ENCODE data around the gene BRME1.
"Not testable (repeated sequence)": the region's sequence is repeated elsewhere in the genome, so short reads cannot be mapped to it uniquely, and the experiment has no call there.

The BRME1 gene

GRCh38 chr19:13856497-13856896 lies 49.4 kb downstream of the BRME1 start:
- TF ChIP-seq CTCF (IDR thresholded peaks at IDR 0.05; ENCODE audit: low read depth, low read length, missing control alignments), result no peak
- DNase-seq (ENCODE audit: extremely low read depth, low read depth), result no peak
- H3K4me3 ChIP-seq (replicated peaks; ENCODE audit: low read depth, low read length), result no peak overlapping the region

GRCh38 chr19:13852171-13852707 lies 53.7 kb downstream of the BRME1 start:
- H3K4me3 ChIP-seq (replicated peaks; ENCODE audit: low read depth, low read length); DNase-seq (ENCODE audit: extremely low read depth, low read depth): not testable (repeated sequence)

GRCh38 chr19:13851734-13852114 lies 54.2 kb downstream of the BRME1 start:
- DNase-seq (ENCODE audit: extremely low read depth, low read depth), result not testable (repeated sequence)
- H3K4me3 ChIP-seq (replicated peaks; ENCODE audit: low read depth, low read length), result peak overlapping the region; percentile 6; the same call in 1 of the 2 replicates

- peak overlapping the region; percentile 39 for H3K4me3 ChIP-seq (replicated peaks; ENCODE audit: low read depth, low read length)
- TF ChIP-seq CTCF (IDR thresholded peaks at IDR 0.05; ENCODE audit: low read depth, low read length, missing control alignments), result no peak
- peak; percentile 83 for DNase-seq (ENCODE audit: extremely low read depth, low read depth)
Observed at GRCh38 chr19:13850910-13851733, 54.8 kb downstream of the BRME1 start.

GRCh38 chr19:13849991-13850909 lies 55.7 kb downstream of the BRME1 start:
- H3K4me3 ChIP-seq (replicated peaks; ENCODE audit: low read depth, low read length), result peak overlapping the region; percentile 39
- DNase-seq (ENCODE audit: extremely low read depth, low read depth), result no peak
- TF ChIP-seq CTCF (IDR thresholded peaks at IDR 0.05; ENCODE audit: low read depth, low read length, missing control alignments), result no peak

GRCh38 chr19:13848798-13849676 lies 56.9 kb downstream of the BRME1 start:
- TF ChIP-seq CTCF (IDR thresholded peaks at IDR 0.05; ENCODE audit: low read depth, low read length, missing control alignments), result no peak
- H3K4me3 ChIP-seq (replicated peaks; ENCODE audit: low read depth, low read length), result no peak overlapping the region
- DNase-seq (ENCODE audit: extremely low read depth, low read depth), result no peak

- no peak for TF ChIP-seq CTCF (IDR thresholded peaks at IDR 0.05; ENCODE audit: low read depth, low read length, missing control alignments)
- H3K4me3 ChIP-seq (replicated peaks; ENCODE audit: low read depth, low read length), result no peak overlapping the region
Observed at GRCh38 chr19:13848340-13848677, 57.6 kb downstream of the BRME1 start.

More at GRCh38 chr19:13848340-13848677, 57.6 kb downstream of the BRME1 start:
- DNase-seq (ENCODE audit: extremely low read depth, low read depth), result no peak
